GM21619 (cell line): Measurements from ENCODE around the gene VPS11.
A peak's percentile ranks its signal among the peaks of the same experiment; 100 is the strongest.
"Not testable (repeated sequence)": the region's sequence is repeated elsewhere in the genome, so short reads cannot be mapped to it uniquely, and the experiment has no call there.

ENCODE experiments used
- ATAC-seq: cut with Tn5 transposase; IDR thresholded peaks from one replicate; pipeline ENCODE4 v1.9.1; 2021; ENCODE audit not compliant: unreplicated experiment

Gene VPS11

GRCh38 chr11:119101759-119102423 lies 34.3 kb downstream of the VPS11 start, which contains the start of gene DPAGT1:
DPAGT1 (minus strand) TSS chr11:119101853; CDS start chr11:119101655, 198 bp downstream.
- peak; percentile 75 for ATAC-seq

- ATAC-seq, result not testable (repeated sequence)
These were observed 35.6 kb downstream of the VPS11 start for GRCh38 chr11:119103161-119103664.

- no peak for ATAC-seq
These were observed 36.2 kb downstream of the VPS11 start for GRCh38 chr11:119103793-119104192.

- peak; percentile 78 for ATAC-seq
These were observed 39.2 kb downstream of the VPS11 start, which contains the start of gene C2CD2L for GRCh38 chr11:119106564-119107537. C2CD2L (plus strand) TSS chr11:119107344; CDS start chr11:119107742, 398 bp downstream.

- ATAC-seq, result peak; percentile 21
These were observed 40.0 kb downstream of the VPS11 start for GRCh38 chr11:119107538-119108145.

GRCh38 chr11:119108146-119108856 lies 40.7 kb downstream of the VPS11 start:
- no peak for ATAC-seq

- ATAC-seq, result no peak
These were observed 41.2 kb downstream of the VPS11 start for GRCh38 chr11:119108857-119109221.

- no peak for ATAC-seq
These were observed 42.2 kb downstream of the VPS11 start for GRCh38 chr11:119109843-119110242.

GRCh38 chr11:119110439-119110838 lies 42.8 kb downstream of the VPS11 start:
- no peak for ATAC-seq

GRCh38 chr11:119111361-119111925 lies 43.8 kb downstream of the VPS11 start:
- no peak for ATAC-seq

- ATAC-seq, result no peak
These were observed 44.8 kb downstream of the VPS11 start for GRCh38 chr11:119112314-119113020.

- no peak for ATAC-seq
These were observed 46.1 kb downstream of the VPS11 start for GRCh38 chr11:119113716-119114115.

- no peak for ATAC-seq
These were observed 46.7 kb downstream of the VPS11 start for GRCh38 chr11:119114351-119114750.

GRCh38 chr11:119115484-119116234 lies 48.0 kb downstream of the VPS11 start:
- ATAC-seq, result no peak

GRCh38 chr11:119116235-119116594 lies 48.6 kb downstream of the VPS11 start:
- no peak for ATAC-seq

- no peak for ATAC-seq
These were observed 49.0 kb downstream of the VPS11 start for GRCh38 chr11:119116601-119117000.

- ATAC-seq, result no peak
These were observed 49.5 kb downstream of the VPS11 start for GRCh38 chr11:119117004-119117706.

- no peak for ATAC-seq
These were observed 50.6 kb downstream of the VPS11 start for GRCh38 chr11:119118227-119118626.
